ENCODE measurements around the gene BATF3. TPM values are rescaled to one million over a fixed set of nuclear protein-coding genes. Genes with fewer than 3 reads are reported as not detected.

BATF3 gene
- total RNA-seq, 4 donors from 2014 or later = 0.88 to 2.7 (median 1.6) TPM

DNA sequence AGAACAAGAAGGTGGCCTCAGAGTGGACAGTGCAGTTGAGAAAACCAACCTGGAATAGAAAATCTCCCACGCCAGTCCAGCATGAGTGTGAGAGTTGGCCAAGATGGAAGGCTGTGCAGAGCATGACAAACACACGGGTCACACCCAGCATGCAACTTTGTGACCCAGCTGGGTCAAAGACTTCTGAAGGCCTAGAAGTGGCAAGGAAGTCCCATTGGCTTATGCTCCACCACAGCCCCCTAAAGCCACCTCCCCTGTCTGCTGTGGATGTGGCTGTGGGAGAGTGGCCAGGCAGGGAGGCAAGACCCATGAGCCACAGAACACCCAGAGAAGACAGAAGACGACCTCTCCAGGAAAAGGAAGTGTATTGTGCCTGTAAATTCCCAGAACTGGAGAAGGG is 13.6 kb downstream of the BATF3 start:
- TF ChIP-seq, protein P1, sequence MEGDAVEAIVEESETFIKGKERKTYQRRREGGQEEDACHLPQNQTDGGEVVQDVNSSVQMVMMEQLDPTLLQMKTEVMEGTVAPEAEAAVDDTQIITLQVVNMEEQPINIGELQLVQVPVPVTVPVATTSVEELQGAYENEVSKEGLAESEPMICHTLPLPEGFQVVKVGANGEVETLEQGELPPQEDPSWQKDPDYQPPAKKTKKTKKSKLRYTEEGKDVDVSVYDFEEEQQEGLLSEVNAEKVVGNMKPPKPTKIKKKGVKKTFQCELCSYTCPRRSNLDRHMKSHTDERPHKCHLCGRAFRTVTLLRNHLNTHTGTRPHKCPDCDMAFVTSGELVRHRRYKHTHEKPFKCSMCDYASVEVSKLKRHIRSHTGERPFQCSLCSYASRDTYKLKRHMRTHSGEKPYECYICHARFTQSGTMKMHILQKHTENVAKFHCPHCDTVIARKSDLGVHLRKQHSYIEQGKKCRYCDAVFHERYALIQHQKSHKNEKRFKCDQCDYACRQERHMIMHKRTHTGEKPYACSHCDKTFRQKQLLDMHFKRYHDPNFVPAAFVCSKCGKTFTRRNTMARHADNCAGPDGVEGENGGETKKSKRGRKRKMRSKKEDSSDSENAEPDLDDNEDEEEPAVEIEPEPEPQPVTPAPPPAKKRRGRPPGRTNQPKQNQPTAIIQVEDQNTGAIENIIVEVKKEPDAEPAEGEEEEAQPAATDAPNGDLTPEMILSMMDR (IDR thresholded peaks at IDR 0.05; ENCODE audit: low read depth) = no peak

DNA sequence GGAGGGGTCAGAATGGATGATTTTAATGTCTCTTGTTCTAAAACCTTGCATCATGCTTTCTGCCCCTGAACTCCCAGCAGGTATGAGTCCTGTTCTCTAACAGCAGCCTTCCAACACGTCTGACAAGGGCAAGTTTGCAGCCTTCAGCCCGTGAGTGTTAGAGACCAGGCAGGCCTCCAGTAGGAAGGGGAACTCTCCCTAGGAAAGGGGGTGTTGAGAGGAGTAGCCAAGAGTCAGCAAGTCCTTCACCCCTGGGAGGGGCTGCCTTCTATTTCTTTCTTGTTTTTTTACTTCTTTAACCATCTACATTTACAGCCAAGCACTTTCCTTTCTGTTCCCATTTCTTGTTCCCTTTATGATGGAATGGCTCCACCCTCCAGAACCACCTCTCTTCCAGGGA is 14.2 kb downstream of the BATF3 start:
- TF ChIP-seq, protein P1 (IDR thresholded peaks at IDR 0.05; ENCODE audit: low read depth) = no peak

DNA sequence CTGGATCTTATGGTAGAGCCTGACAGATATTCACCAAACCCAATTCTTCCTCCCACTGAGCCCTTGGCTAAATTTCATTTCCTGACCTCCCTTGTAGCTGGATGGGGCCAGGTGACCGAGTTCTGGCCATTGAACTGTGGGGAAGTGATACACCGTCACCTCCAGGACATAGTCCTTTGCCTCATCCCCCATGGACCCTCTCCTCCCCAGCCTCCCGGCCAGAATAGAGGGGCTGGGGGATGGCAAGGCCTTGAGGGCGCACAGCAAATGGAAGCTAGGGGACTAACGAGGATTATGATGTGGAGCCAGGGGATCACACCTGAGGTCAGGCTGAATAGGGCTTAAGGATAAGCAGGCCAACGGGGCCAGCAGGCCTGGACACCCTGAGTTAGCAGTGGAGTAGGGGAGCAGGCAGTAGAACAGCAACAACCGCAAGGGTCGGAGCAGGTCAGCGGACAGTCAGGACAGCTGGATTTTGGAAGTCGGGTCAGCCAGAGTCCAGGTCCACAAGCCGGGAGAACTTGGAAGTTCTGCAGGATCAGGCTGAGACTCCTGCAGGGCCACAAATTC is 15.0 kb downstream of the BATF3 start:
- TF ChIP-seq, protein P1 (IDR thresholded peaks at IDR 0.05; ENCODE audit: low read depth) = no peak

DNA sequence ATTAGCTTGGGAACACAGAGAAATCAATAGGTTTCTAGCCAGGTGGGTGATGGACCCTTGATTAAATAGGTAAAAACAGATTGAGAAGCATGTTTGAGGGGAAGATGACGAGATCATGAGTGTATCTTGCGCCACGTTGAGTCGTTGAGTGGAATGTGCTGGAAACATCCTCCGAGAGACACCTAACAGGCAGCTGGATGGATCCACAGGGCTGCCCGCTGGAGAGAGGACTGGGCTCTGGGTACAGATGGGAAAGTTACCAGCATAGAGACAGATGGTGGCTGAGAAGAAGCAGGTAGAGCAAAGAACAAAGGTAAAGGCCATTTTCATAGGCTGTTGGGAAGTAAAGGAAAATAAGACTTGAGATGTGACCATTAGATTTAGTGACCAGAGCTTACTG is 15.6 kb downstream of the BATF3 start:
- TF ChIP-seq, protein P1 (IDR thresholded peaks at IDR 0.05; ENCODE audit: low read depth) = no peak

DNA sequence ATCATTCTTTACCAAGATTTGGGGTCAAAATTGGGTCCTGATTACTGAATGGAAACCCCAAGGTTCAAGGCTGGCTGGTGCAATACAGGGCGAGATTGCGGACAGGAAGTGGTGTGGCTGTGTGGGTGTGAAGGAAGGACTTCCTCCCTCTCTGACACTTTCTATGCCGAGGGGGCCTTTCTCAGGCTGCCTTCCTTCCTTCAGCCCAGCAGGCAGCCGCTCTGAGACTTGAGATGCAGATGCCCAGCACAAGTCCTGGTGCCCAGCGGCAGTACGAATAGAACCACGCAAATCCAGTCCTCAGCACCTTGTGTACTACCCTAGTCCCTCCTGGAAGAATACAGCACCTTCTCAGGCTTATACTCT is 16.3 kb downstream of the BATF3 start:
- TF ChIP-seq, protein P1 (IDR thresholded peaks at IDR 0.05; ENCODE audit: low read depth) = no peak

DNA sequence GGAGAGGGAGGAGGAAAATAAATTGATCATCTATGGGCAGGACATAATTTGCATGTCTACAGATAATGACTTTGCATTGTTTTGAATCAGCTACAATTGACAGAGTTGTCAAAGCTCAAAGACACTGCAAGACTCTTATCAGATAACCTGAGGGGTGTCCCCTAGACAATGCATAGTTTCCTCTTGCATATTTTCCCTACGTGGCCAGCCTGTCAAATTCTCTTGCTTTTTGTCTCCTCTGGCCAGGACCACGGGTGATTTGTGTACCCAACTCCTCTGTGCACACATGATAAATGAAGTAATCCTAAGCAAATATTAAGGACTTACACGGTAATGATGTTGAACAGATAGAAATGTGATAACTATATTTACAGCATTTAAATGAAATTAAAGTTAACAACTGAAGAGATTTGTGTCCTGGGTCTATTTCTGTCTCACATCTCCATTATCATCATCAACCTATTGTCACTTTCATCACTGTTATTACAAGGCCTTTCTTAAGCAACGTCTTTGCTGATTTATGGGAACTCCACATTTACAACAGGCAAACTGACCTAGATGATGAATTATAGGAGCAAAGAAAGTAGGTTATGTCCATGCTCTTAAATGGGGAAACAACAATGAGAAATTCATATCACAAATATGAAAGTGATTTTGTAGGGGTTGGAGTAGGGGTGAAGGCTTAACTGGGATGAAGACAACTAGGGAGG is 18.8 kb downstream of the BATF3 start:
- TF ChIP-seq, protein P1 (IDR thresholded peaks at IDR 0.05; ENCODE audit: low read depth) = no peak

DNA sequence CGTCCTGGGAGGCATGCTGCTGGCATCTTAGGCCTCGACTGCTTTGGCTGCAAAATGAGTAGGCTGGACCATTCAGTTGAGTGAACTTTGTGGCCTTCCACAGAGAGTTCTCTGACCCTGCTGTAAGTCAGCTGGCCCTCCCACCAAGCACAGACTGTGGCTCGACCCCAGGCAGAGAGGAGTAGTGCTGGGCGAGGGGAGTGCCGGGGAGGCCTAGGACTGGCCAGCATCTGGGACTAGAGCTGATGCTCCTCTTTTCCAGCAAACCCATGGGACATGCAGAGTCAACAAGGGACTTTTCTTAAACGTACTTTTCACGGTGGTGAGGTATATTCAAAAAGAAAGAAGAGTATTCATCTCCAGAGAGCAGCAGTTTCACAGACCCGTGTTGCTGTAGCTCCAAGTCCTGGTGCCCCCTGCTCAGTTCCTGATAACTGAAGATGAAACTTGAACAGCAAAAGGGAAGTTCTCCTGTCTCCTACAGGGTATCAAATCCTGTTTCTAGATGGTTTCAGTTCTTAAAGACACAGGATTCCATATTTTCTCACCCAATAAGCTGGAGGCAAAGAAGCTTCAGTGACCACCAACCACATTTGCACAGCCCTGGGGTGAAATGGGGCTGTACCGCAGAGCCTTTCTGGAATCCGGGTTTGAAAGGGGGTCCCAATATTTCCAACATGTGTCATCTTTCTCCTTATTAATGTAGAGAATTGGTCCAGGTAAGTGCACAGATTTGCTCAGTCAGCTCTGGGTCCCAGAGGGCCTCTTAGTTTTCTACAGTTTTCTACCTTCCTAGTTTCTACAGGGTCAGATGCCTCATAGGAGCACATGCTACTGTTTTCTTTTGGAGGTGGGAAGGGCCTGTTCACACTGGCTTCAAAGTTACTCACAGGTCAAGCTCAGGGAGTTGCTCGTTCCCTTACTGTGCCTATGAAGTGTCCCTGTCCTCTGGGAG is 20.9 kb downstream of the BATF3 start:
- TF ChIP-seq, protein P1 (IDR thresholded peaks at IDR 0.05; ENCODE audit: low read depth) = no peak
